ENCODE measurements around the gene GPBP1L1. TPM values are rescaled to one million over a fixed set of nuclear protein-coding genes. Genes with fewer than 3 reads are reported as not detected.

GPBP1L1 gene
- total and polyA plus RNA-seq, 2 of the 13 experiments (the other 11 are each of a cell fraction or from before 2014, with no cell fraction given): 45.9 to 86.1 TPM

DNA sequence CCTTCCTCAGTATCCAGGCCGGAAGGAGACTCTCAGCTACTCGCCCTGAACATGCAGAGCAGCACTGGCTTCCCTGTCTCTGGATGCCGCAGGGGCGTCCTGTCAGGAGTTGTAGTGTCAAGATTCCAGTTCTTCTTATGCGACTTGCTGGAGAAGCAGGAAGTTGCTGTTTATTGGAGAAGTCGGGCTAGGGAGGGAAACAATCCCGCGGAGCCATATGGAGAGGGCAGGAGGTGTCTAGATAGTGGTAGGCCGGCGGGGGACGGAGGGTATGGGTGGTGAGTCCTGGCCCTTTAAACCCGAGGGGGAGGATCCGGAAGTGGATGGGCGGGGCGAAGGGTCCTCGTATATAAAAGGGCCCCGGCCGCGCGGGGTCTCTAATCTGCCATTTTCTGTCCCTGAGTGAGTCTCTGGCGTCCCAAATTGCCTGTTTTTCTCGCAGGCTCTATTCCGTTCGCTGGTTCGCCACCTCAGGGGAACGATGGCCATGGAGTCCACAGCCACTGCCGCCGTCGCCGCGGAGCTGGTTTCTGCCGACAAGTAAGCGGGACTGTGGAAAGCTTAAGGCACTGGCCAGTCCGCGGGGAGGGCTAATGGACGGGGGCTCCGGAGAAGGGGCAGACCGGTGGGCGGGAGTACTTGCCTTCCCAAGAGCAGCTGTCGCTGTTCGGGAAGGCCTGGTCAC, 102.5 kb downstream of the GPBP1L1 start, which contains the start of gene NASP (continued):
- TF ChIP-seq GABPA (IDR thresholded peaks at IDR 0.05; ENCODE audit: low read depth, low read length): peak; percentile 58
- TF ChIP-seq GABPA (CRISPR knock-in tag; IDR thresholded peaks at IDR 0.05; ENCODE audit: low read depth): peak; percentile 90
- no peak for TF ChIP-seq ZNF556 (CRISPR knock-in tag; IDR thresholded peaks at IDR 0.05; ENCODE audit: borderline replicate concordance)
- no peak for TF ChIP-seq THYN1 (CRISPR knock-in tag; IDR thresholded peaks at IDR 0.05; ENCODE audit: borderline replicate concordance, low read depth)
- TF ChIP-seq GRHL1 (CRISPR knock-in tag; conservative IDR thresholded peaks at IDR 0.05): no peak
- TF ChIP-seq ZNF749 (CRISPR knock-in tag; IDR thresholded peaks at IDR 0.05; ENCODE audit: borderline replicate concordance): no peak
- TF ChIP-seq ZNF18 (CRISPR knock-in tag; IDR thresholded peaks at IDR 0.05; ENCODE audit: insufficient replicate concordance): no peak
- TF ChIP-seq ZNF670 (CRISPR knock-in tag; IDR thresholded peaks at IDR 0.05; ENCODE audit: borderline replicate concordance): peak; percentile 87; the same call in 1 of the 2 replicates
- TF ChIP-seq, protein P1, sequence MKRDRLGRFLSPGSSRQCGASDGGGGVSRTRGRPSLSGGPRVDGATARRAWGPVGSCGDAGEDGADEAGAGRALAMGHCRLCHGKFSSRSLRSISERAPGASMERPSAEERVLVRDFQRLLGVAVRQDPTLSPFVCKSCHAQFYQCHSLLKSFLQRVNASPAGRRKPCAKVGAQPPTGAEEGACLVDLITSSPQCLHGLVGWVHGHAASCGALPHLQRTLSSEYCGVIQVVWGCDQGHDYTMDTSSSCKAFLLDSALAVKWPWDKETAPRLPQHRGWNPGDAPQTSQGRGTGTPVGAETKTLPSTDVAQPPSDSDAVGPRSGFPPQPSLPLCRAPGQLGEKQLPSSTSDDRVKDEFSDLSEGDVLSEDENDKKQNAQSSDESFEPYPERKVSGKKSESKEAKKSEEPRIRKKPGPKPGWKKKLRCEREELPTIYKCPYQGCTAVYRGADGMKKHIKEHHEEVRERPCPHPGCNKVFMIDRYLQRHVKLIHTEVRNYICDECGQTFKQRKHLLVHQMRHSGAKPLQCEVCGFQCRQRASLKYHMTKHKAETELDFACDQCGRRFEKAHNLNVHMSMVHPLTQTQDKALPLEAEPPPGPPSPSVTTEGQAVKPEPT (CRISPR knock-in tag; IDR thresholded peaks at IDR 0.05; ENCODE audit: low read depth): no peak
- TF ChIP-seq, protein P2, sequence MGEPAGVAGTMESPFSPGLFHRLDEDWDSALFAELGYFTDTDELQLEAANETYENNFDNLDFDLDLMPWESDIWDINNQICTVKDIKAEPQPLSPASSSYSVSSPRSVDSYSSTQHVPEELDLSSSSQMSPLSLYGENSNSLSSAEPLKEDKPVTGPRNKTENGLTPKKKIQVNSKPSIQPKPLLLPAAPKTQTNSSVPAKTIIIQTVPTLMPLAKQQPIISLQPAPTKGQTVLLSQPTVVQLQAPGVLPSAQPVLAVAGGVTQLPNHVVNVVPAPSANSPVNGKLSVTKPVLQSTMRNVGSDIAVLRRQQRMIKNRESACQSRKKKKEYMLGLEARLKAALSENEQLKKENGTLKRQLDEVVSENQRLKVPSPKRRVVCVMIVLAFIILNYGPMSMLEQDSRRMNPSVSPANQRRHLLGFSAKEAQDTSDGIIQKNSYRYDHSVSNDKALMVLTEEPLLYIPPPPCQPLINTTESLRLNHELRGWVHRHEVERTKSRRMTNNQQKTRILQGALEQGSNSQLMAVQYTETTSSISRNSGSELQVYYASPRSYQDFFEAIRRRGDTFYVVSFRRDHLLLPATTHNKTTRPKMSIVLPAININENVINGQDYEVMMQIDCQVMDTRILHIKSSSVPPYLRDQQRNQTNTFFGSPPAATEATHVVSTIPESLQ (CRISPR knock-in tag; conservative IDR thresholded peaks at IDR 0.05): no peak
- TF ChIP-seq RARA (CRISPR knock-in tag; IDR thresholded peaks at IDR 0.05): 0 out of 2 replicates have a peak, but pooled peaks have one; percentile 10
- no peak; the same call in none of the 2 replicates for TF ChIP-seq GATAD1 (CRISPR knock-in tag; IDR thresholded peaks at IDR 0.05)
- no peak for TF ChIP-seq HOMEZ (CRISPR knock-in tag; IDR thresholded peaks at IDR 0.05; ENCODE audit: low read depth)
- TF ChIP-seq ZNF776 (CRISPR knock-in tag; IDR thresholded peaks at IDR 0.05): no peak; the same call in 1 of the 2 replicates
- TF ChIP-seq ZBTB20 (CRISPR knock-in tag; IDR thresholded peaks at IDR 0.05; ENCODE audit: borderline replicate concordance, low read depth): 0 out of 2 replicates have a peak, but pooled peaks have one; percentile 21
- 0 out of 2 replicates have a peak, but pooled peaks have one; percentile 16 for TF ChIP-seq ZNF547 (CRISPR knock-in tag; IDR thresholded peaks at IDR 0.05)
- TF ChIP-seq ATAD3A (CRISPR knock-in tag; IDR thresholded peaks at IDR 0.05): no peak
- TF ChIP-seq TCF7L2 (IDR thresholded peaks at IDR 0.05; ENCODE audit: low read depth, low read length): no peak
- no peak for TF ChIP-seq ZNF496 (CRISPR knock-in tag; IDR thresholded peaks at IDR 0.05; ENCODE audit: insufficient replicate concordance)
- no peak for TF ChIP-seq ZNF781 (CRISPR knock-in tag; IDR thresholded peaks at IDR 0.05; ENCODE audit: borderline replicate concordance, not compliant biosample characterization)
